Fibroblast of pulmonary artery (primary cell): Measurements from ENCODE around the gene HBA2.

Experiments used
- DNase-seq: peaks from one replicate; pipeline ENCODE4 v3.0.0-alpha.2; 2010; ENCODE audit warnings: low read depth
- H3K4me3 ChIP-seq: replicated peaks from 2 replicates; pipeline ENCODE4 v1.5.1; 2011; ENCODE audit warnings: low read depth, mild to moderate bottlenecking, control low read depth, low read length, moderate library complexity
- TF ChIP-seq, protein P1 (sequence below): IDR thresholded peaks from 2 replicates; pipeline ENCODE4 v1.5.1; 2011; ENCODE audit warnings: mild to moderate bottlenecking, control low read depth, low read length, inconsistent platforms; ENCODE audit errors: missing control alignments

HBA2 gene

DNA sequence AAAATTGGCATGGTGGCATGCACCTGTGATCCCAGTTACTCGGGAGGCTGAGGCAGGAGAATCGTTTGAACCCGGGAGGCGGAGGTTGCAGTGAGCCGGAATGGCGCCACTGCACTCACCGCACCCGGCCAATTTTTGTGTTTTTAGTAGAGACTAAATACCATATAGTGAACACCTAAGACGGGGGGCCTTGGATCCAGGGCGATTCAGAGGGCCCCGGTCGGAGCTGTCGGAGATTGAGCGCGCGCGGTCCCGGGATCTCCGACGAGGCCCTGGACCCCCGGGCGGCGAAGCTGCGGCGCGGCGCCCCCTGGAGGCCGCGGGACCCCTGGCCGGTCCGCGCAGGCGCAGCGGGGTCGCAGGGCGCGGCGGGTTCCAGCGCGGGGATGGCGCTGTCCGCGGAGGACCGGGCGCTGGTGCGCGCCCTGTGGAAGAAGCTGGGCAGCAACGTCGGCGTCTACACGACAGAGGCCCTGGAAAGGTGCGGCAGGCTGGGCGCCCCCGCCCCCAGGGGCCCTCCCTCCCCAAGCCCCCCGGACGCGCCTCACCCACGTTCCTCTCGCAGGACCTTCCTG, 7.5 kb downstream of the HBA2 start, which contains the start of gene HBQ1:
HBQ1 (plus strand) TSS at position 359 of the 575 bp plus-strand sequence; CDS start at position 387, 28 bp downstream.
- peak; percentile 25 for DNase-seq
- TF ChIP-seq, protein P1, sequence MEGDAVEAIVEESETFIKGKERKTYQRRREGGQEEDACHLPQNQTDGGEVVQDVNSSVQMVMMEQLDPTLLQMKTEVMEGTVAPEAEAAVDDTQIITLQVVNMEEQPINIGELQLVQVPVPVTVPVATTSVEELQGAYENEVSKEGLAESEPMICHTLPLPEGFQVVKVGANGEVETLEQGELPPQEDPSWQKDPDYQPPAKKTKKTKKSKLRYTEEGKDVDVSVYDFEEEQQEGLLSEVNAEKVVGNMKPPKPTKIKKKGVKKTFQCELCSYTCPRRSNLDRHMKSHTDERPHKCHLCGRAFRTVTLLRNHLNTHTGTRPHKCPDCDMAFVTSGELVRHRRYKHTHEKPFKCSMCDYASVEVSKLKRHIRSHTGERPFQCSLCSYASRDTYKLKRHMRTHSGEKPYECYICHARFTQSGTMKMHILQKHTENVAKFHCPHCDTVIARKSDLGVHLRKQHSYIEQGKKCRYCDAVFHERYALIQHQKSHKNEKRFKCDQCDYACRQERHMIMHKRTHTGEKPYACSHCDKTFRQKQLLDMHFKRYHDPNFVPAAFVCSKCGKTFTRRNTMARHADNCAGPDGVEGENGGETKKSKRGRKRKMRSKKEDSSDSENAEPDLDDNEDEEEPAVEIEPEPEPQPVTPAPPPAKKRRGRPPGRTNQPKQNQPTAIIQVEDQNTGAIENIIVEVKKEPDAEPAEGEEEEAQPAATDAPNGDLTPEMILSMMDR, result no peak
- peak within 1 kb of the TSS; percentile 28 for H3K4me3 ChIP-seq

DNA sequence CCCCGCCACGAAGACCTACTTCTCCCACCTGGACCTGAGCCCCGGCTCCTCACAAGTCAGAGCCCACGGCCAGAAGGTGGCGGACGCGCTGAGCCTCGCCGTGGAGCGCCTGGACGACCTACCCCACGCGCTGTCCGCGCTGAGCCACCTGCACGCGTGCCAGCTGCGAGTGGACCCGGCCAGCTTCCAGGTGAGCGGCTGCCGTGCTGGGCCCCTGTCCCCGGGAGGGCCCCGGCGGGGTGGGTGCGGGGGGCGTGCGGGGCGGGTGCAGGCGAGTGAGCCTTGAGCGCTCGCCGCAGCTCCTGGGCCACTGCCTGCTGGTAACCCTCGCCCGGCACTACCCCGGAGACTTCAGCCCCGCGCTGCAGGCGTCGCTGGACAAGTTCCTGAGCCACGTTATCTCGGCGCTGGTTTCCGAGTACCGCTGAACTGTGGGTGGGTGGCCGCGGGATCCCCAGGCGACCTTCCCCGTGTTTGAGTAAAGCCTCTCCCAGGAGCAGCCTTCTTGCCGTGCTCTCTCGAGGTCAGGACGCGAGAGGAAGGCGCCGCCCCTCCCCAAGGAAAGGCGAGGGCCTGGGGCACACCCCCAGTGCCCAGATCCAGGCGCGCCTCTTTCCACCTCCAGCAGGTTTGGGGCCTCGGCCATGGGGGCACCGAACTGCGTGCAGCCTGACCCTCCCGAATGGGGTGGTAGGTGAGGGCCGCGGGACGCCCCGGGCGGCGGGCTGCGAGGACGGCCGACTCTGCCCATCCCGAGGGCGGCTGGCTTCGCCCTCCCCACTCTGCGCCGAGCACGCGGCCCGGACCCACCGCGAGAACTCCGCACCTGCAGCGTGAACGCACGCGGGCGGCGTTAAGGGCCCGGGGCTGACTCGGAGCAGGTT, 8.2 kb downstream of the HBA2 start:
- H3K4me3 ChIP-seq, result peak overlapping the region; percentile 28
- TF ChIP-seq, protein P1, result no peak
- DNase-seq, result peak; percentile 67

DNA sequence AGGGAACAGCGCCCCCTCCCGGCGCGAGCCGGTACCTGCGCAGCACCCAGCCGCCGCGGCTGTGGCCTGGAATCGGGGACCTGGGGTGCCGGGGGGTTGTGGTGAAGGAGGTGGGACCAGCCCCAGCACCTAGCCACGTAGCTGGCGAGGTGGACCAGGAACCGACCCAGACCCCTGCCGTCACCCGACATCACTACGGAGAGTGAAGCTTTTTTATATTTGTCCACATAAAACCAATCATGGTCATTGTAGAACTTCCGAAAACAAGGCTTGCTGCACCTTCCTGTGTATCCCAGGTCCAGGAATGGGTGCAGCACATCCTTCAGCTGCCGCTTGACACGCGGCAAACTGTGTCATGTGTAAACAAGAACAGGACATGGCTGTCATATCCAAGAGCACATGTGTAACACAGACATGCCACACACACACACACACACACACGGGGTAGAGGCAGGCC, 8.9 kb downstream of the HBA2 start:
- no peak overlapping the region for H3K4me3 ChIP-seq
- TF ChIP-seq, protein P1, result peak; percentile 73
- DNase-seq, result no peak

DNA sequence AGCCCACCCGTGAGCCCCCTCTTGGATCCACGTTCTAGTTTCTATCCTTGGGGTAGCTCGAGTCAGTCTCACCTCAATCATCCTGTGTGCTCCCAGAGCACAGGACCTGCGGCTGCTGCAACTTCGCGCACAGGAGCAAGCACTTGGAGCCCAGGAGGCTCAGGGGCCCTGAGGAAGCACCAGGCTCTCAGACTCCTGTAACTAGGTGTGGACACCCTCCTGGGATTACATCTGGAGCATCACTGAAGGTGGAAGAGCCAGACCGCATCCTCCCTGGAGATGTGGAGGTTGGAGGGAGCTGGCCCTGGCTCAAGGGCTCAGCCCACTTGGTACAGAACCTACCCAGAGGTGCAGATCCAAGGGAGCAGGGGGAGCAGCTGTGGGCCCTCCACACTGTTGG, 10.3 kb downstream of the HBA2 start:
- H3K4me3 ChIP-seq, result no peak overlapping the region
- TF ChIP-seq, protein P1, result no peak
- DNase-seq, result no peak

DNA sequence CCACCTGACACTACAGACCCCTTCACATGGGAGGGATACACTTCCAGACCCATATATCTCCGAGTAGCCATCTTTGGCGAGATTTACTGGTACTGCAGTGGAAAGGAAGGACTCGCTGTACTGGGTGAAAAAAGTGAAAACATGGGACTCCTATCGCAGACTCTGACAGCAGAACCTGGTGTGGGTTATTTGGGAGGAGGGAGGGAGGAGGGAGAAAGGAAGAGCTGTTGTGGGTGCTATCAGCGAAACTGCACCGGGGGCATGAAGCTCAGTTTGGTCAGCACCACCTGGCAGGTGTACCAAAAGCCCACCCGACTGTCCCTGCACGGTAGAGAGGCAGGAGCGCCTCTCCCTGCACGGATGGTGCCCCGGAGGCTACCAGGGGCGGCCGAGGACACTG, 12.5 kb downstream of the HBA2 start:
- no peak overlapping the region for H3K4me3 ChIP-seq
- TF ChIP-seq, protein P1, result no peak
- DNase-seq, result no peak

DNA sequence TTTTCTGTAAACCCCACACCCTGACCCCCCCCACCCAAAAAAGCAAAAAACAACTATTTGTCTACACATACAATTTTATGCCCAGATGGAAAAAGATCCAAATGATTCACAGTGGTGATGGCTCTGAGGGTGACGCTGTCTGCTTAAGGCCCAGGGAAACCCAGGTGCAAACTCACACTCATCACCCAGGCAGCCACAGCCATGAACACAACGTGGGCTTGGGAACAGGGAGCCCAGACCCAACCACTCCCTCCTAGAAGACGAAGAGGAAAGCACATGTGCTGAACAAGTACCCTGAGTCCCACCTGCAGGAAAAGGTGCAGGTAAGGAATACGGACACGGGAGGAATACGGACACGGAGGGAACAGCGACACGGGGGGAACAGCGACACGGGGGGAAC, 13.0 kb downstream of the HBA2 start:
- TF ChIP-seq, protein P1, result no peak
- no peak for DNase-seq
- no peak overlapping the region for H3K4me3 ChIP-seq
